Activated CD4-positive, alpha-beta T cell treated with anti-CD3 and anti-CD28 coated beads for 4 hours (primary cell): ENCODE results near the gene TSC22D4.
"Not testable (repeated sequence)": the region's sequence is repeated elsewhere in the genome, so short reads cannot be mapped to it uniquely, and the experiment has no call there.

Experiments
- DNase-seq, 2 donors: peaks; one replicate each; pipeline ENCODE4 v3.0.0-alpha.2; 2020

TSC22D4 gene

DNA sequence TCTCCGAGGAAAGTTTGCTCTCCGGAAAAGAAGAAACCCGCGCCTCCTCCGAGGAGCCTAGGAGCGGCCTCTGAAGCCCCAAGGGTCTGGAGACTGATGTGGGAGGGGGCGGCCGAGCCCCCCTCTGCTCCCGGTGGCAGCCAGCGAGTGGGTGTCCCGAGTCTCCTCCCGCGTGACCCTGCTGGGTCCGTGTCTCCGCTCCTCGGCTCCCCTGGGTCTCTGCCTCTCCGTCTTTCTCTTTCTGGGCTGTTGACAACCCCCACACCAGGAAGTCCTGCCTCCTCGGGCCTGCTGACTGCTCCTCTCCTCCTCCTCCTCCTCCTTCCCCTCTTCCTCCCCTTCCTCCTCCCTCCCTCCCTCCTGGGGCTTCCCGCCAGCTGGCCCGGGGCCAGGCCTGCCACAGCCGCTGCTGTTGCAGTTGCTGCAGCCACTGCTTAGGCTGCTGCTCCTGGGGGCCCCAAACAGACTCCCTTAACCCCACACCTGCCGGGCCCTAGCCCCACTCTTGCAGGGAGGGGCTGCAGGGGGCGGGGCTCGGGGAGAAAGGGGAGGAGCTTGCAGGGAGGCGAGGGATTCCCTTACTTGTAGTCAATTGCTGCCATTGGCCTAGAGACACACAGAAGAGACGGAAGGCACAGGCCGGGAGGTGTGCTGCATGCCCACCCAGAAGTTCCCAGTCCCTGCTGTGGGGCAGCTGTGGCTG is at the start of gene TSC22D4:
Gene TSC22D4, minus strand, starts transcription at position 257 of the 703 bp plus-strand sequence. CDS start 1,176 bp downstream, outside the sequence.
- DNase-seq: peak; percentile 87 to 88

DNA sequence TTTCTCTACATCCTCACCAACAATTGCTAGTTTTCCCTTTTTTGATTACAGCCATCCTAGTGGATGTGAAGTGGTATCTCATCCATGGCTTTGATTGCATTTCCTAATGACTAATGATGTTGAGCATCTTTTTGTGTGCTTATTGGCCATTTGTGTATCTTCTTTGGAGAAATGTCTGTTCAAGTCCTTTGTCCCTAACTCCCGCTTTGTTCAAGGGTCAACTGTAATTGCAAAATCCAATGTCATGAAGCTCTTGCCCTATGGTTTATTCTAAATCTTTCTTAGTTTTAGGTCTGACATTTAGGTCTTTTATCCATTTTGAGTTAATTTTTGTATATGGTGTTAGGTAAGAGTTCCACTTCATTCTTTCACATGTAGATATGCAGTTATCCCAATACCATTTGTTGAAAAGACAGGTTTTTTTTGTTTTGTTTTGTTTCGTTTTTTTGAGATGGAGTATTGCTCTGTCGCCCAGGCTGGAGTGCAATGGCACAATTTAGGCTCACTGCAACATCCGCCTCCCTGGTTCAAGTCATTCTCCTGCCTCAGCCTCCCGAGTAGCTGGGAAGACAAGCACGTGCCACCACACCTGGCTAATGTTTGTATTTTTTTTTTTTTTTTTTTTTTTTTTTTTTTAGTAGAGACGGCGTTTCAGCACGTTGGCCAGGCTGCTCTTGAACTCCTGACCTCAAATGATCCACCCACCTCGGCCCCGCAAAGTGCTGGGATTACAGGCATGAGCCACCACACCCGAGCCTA is 49.3 kb upstream of the TSC22D4 start:
- DNase-seq: not testable (repeated sequence)

GRCh38 chr7:100523192-100523591 is 44.2 kb upstream of the TSC22D4 start:
- not testable (repeated sequence) for DNase-seq

GRCh38 chr7:100521909-100522593 is 43.0 kb upstream of the TSC22D4 start:
- not testable (repeated sequence) for DNase-seq

GRCh38 chr7:100521076-100521475 is 42.1 kb upstream of the TSC22D4 start:
- DNase-seq: no peak

DNA sequence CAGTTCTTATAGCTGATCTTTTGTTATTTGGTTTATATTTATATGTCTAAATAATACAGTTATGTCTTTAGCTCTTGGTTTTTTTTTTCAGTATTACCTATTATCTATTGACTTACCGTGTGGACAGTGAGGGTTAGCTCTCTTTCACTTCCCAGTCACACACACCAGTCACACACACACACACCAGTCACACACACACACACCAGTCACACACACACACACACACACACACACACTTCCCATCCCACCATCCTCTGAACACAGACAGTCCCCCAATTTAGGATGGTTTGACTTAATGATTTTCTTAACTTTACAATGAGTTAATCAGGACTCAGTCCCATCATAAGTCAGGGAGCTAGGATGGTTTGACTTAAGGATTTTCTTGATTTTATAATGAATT is 41.1 kb upstream of the TSC22D4 start:
- DNase-seq: no peak

- no peak for DNase-seq
These were observed 40.6 kb upstream of the TSC22D4 start for GRCh38 chr7:100519580-100519979.

DNA sequence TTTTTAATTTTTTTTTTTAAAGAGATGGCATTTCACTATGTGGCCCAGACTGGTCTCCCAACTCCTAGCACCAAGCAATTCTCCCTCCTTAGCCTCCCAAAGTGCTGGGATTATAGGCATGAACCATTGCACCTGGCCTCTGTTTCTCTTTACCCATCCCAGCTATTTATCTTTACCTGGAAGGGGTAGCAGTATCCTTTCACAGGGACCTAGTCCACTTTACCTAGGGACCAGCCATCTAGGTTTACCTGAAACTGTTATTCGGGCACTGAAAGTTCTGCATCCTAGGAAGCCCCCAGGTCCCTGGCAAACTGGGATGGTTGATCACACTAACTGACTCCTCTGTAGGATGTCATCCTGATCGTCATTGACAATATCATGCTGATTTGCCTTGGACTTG is 38.3 kb upstream of the TSC22D4 start:
- no peak for DNase-seq

DNA sequence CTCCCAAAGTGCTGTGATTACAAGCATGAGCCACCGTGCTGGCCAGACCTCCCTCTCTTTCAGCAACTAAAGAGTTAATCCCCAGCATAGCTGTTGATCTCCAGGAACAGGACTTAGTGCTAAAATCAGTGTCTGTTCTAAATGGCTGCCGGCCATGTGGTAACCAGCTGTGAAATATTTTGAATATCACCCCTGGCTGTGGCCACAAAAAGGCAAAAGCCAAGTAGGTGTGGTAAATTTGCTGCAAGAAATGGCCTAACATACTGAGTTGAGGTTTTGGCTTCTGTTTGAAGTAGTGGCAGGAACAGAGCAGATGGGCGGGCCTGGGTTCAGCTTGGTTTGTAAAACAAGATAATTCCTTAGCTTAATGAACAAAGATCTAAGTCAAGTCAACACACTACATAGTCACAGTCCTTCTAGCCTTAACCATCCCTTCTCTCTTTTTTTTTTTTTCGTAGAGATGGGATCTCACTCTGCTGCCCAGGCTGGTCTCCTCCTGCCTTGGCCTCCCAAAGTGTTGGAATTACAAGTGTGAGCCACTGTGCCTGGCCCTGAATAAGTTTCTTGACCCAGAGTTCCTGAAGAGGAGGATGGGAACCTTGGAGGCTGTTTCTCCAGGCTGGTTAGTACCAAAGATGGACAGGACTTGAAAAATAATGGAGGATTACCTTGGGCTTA is 37.3 kb upstream of the TSC22D4 start:
- DNase-seq: peak; percentile 8 to 33

DNA sequence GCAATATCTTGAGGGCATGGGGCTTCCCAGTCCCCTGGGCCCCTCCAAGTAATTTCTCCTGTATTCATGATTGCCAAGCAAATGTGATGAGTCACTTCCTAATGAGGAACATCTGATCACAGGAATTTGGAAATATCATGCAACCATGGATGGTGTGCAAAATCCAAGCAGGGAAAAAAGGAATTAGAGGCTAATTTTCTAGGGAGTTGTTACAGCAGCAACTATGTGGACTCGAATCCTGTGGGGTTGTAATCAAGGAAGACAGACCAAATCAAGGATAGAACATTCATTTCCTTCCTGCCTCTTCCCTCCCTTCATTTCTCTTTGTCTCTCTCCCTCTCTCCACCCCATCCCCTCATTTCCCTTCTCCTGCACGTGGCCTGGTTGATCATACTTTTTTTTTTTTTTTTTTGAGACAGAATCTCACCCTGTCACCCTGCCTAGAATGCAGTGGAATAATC is 36.1 kb upstream of the TSC22D4 start:
- DNase-seq: no peak

DNA sequence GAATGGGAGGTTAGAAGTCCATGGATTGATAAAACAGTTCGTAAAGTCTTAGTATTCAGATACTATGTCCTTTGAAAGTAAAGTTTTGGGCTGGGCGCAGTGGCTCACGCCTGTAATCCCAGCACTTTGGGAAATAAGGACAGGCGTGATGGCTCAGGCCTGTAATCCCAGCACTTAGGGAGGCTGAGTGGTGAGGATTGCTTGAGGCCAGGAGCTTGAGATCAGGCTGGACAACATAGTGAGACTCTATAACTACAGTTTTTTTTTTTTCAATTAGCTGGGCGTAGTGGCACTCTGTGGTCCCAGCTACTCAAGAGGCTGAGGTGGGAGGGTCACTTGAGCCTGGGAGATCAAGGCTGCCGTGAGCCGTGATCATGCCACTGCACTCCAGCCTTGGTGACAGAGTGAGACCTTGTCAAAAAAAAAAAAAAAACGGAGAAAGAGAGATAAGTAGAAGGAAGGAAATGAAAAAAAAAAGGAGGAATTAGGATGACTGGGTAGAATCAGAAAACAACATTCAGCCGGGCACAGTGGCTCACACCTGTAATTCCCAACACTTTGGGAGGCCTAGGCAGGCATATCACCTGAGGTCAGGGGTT is 34.3 kb upstream of the TSC22D4 start:
- DNase-seq: no peak

DNA sequence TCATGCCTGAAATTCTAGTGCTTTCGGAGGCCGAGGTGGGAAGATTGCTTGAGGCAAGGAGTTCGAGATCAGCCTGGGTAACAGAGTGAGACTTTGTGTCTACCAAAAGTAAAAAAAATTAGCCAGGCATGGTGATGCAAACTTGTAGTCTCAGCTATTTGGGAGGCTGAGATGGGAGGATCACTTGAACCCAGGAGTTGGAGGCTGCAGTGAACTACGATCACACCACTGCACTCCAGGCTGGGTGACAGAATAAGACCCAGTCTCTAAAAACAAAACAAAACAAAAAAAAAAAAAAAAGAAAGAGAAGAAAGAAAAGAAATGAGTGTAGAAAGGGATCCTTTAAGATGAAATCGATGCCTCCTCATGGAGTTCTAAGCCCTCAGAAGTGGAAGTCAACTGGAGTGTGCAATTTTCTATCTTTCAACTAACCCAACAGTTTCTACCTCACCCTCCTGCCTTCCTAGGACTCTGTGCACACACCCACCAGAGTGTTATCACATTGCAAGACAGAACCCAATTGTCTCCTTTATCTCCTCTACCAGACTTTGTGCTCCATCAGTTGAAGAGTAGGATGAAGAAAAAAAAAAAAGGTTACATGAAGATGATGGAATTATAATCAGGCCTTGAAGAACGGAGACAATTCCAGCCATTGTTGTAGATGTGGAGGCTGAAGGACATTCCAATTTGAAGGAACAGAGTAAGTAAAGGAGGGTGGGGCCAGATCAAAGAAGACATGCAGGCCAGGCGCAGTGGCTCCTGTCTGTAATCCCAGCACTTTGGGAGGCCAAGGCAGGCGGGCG is 31.6 kb upstream of the TSC22D4 start:
- no peak for DNase-seq

GRCh38 chr7:100509231-100509630 is 30.2 kb upstream of the TSC22D4 start:
- DNase-seq: no peak

DNA sequence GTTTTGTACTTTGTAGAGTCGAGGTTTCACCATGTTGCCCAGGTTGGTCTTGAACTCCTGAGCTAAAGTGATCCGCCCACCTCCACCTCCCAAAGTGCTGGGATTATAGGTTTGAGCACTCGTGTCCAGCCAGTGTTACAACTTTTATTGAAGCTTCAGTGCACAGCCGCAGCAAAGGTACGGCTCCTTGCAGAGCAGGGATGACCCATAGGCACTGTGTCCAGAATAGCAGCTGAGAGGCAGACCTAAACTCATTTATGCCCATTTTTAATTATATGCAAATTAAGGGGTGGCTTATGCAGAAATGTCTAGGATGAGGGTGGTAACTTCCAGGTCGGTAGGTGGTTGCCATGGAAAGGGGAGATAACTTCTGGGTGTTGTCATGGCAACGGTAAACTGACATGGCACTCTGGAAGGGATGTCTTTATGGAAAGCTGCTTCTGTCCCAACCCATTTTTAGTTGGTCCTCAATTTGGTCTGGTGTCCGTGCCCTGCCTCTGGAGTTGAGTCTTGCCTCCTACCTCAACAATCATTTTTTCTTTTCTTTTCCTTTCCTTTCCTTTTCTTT is 27.4 kb upstream of the TSC22D4 start:
- no peak for DNase-seq

- no peak for DNase-seq
These were observed 26.0 kb upstream of the TSC22D4 start for GRCh38 chr7:100504887-100505611.

DNA sequence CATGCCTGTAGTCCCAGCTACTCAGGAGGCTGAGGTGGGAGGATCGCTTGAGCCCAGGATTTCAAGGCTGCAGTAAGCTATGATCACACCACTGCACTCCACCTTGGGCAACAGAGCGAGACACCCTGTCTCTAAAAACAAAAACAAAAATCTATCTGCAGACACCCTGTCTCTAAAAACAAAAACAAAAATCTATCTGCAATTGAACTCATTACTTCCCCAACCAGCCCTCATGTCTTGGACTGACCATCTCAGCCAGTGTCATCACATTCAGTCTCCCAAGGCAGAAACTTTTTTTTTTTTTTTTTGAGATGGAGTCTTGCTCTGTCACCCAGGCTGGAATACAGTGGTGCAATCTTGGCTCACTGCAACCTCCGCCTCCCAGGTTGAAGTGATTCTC is 25.0 kb upstream of the TSC22D4 start:
- DNase-seq: not testable (repeated sequence)

- not testable (repeated sequence) for DNase-seq
These were observed 21.7 kb upstream of the TSC22D4 start for GRCh38 chr7:100500743-100501142.

GRCh38 chr7:100496509-100496908 is 17.5 kb upstream of the TSC22D4 start:
- DNase-seq: no peak

- DNase-seq: peak; percentile 50 to 57
These were observed 14.7 kb upstream of the TSC22D4 start for GRCh38 chr7:100493476-100494264.
